GM12878 (cell line): Measurements from ENCODE around the gene GALNS.

Source experiments
- HDAC2 ChIP-seq: fragments of 200-600 bp; sonication (generic); IDR thresholded peaks from 2 replicates; pipeline ENCODE4 v1.6.1; 2017
- TAF1 ChIP-seq: IDR thresholded peaks from 2 replicates; pipeline ENCODE4 v1.6.1; 2011; ENCODE audit warnings: mild to moderate bottlenecking, low read depth, low read length, borderline replicate concordance
- TF ChIP-seq, protein P1 (sequence below): fragments of 450-650 bp; formaldehyde crosslinking; IDR thresholded peaks from 2 replicates; pipeline ENCODE4 v1.4.0; 2022; ENCODE audit warnings: mild to moderate bottlenecking, moderate library complexity
- TF ChIP-seq, protein P2 (sequence below): fragments of 450-650 bp; IDR thresholded peaks from 2 replicates; pipeline ENCODE4 v1.6.1; 2016; ENCODE audit warnings: mild to moderate bottlenecking

DNA sequence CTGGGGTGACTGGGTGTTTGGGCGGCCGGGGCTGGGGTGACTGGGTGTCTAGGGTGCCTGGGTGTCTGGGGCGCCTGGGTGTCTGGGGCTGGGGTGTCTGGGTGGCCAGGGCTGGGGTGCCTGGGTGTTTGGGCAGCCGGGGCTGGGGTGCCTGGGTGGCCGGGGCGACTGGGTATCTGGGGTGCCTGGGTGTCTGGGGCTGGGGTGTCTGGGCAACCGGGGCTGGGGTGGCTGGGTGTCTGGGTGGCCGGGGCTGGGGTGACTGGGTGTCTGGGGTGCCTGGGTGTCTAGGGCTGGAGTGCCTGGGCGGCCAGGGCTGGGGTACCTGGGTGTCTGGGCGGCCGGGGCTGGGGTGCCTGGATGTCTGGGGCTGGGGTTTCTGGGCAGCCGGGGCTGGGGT is 31.6 kb downstream of the GALNS start:
- TF ChIP-seq, protein P1, sequence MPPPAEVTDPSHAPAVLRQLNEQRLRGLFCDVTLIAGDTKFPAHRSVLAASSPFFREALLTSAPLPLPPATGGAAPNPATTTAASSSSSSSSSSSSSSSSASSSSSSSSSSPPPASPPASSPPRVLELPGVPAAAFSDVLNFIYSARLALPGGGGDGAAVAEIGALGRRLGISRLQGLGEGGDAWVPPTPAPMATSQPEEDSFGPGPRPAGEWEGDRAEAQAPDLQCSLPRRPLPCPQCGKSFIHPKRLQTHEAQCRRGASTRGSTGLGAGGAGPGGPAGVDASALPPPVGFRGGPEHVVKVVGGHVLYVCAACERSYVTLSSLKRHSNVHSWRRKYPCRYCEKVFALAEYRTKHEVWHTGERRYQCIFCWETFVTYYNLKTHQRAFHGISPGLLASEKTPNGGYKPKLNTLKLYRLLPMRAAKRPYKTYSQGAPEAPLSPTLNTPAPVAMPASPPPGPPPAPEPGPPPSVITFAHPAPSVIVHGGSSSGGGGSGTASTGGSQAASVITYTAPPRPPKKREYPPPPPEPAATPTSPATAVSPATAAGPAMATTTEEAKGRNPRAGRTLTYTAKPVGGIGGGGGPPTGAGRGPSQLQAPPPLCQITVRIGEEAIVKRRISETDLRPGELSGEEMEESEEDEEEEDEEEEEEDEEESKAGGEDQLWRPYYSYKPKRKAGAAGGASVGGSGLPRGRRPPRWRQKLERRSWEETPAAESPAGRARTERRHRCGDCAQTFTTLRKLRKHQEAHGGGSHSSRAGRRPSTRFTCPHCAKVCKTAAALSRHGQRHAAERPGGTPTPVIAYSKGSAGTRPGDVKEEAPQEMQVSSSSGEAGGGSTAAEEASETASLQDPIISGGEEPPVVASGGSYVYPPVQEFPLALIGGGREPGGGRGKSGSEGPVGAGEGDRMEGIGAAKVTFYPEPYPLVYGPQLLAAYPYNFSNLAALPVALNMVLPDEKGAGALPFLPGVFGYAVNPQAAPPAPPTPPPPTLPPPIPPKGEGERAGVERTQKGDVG, result no peak
- TF ChIP-seq HDAC2 (no peak), TAF1 (no peak)
- TF ChIP-seq, protein P2, sequence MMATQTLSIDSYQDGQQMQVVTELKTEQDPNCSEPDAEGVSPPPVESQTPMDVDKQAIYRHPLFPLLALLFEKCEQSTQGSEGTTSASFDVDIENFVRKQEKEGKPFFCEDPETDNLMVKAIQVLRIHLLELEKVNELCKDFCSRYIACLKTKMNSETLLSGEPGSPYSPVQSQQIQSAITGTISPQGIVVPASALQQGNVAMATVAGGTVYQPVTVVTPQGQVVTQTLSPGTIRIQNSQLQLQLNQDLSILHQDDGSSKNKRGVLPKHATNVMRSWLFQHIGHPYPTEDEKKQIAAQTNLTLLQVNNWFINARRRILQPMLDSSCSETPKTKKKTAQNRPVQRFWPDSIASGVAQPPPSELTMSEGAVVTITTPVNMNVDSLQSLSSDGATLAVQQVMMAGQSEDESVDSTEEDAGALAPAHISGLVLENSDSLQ, result no peak
